HG03565 (cell line): ENCODE results near the gene CEP57L1.

ENCODE experiments used
- ATAC-seq: cut with Tn5 transposase; IDR thresholded peaks from one replicate; pipeline ENCODE4 v1.9.1; 2021; ENCODE audit warnings: mild to moderate bottlenecking, moderate library complexity; ENCODE audit not compliant: unreplicated experiment

The CEP57L1 gene

GRCh38 chr6:109095036-109095834, at the start of gene CEP57L1:
Gene CEP57L1, plus strand, starts transcription at chr6:109095507. Its CDS starts 49,715 bp downstream, at chr6:109145222.
- peak; percentile 69 for ATAC-seq

- no peak for ATAC-seq
These were observed 47.1 kb upstream of the CEP57L1 start for GRCh38 chr6:109048176-109048575.

- ATAC-seq = no peak
These were observed 46.5 kb upstream of the CEP57L1 start for GRCh38 chr6:109048670-109049415.

GRCh38 chr6:109050012-109050411, 45.3 kb upstream of the CEP57L1 start:
- no peak for ATAC-seq

- ATAC-seq = no peak
These were observed 44.7 kb upstream of the CEP57L1 start for GRCh38 chr6:109050447-109051102.

GRCh38 chr6:109051301-109052017, 43.8 kb upstream of the CEP57L1 start:
- ATAC-seq = no peak

GRCh38 chr6:109052018-109052651, 43.2 kb upstream of the CEP57L1 start:
- no peak for ATAC-seq

- no peak for ATAC-seq
These were observed 42.5 kb upstream of the CEP57L1 start for GRCh38 chr6:109052852-109053251.

GRCh38 chr6:109053336-109053735, 42.0 kb upstream of the CEP57L1 start:
- no peak for ATAC-seq

GRCh38 chr6:109055771-109056235, 39.5 kb upstream of the CEP57L1 start:
- ATAC-seq = no peak

- no peak for ATAC-seq
These were observed 38.6 kb upstream of the CEP57L1 start for GRCh38 chr6:109056661-109057060.

GRCh38 chr6:109058620-109059019, 36.7 kb upstream of the CEP57L1 start:
- no peak for ATAC-seq

GRCh38 chr6:109059153-109059552, 36.2 kb upstream of the CEP57L1 start:
- no peak for ATAC-seq

- ATAC-seq = peak; percentile 59
These were observed 35.7 kb upstream of the CEP57L1 start for GRCh38 chr6:109059571-109060021.

- ATAC-seq = no peak
These were observed 34.7 kb upstream of the CEP57L1 start for GRCh38 chr6:109060571-109060970.

- ATAC-seq = no peak
These were observed 33.1 kb upstream of the CEP57L1 start for GRCh38 chr6:109062216-109062615.

- no peak for ATAC-seq
These were observed 32.4 kb upstream of the CEP57L1 start for GRCh38 chr6:109062767-109063352.

GRCh38 chr6:109069746-109070145, 25.6 kb upstream of the CEP57L1 start:
- no peak for ATAC-seq

GRCh38 chr6:109071125-109071917, 24.0 kb upstream of the CEP57L1 start:
- no peak for ATAC-seq
